Umbilical cord (tissue), 2 donors: ENCODE results near the gene TTC33. TPM values are rescaled to one million over a fixed set of nuclear protein-coding genes. Genes with fewer than 3 reads are reported as not detected.
"Not testable (repeated sequence)": the region's sequence is repeated elsewhere in the genome, so short reads cannot be mapped to it uniquely, and the experiment has no call there.

Source experiments
- DNase-seq: peaks from one replicate; pipeline ENCODE4 v3.0.0-alpha.2; 2015; ENCODE audit warnings: low spot score
- total RNA-seq: library from RNA; depleted of rRNA; stranded (reverse); fragments of >200 nt; gene quantifications from one replicate; pipeline ENCODE4 v1.2.3, GENCODE V29; 2014; ENCODE audit warnings: low replicate concordance; ENCODE audit not compliant: insufficient read depth

Gene TTC33
- total RNA-seq, 1 donor from 2014 or later: 31.5 TPM

DNA sequence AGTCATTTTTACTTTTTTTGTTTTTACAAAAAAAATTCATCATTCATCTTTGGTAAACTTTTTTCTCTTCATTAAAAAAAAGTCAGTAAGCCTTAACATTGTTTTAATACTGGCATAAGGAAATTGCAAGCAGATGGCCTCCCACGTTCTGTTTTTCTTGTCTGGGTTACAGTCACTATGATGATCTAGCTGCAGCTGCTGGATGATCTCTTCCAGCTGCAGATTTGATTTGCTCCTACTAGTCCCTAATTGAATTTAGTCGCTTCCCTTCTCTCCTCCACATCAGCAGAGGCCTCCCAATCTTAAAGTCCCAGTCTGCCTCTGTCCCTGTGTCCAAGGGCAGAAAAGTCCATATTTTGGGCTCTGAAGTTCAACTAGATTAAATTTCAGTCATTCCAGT lies 182.8 kb downstream of the TTC33 start:
- no peak for DNase-seq

DNA sequence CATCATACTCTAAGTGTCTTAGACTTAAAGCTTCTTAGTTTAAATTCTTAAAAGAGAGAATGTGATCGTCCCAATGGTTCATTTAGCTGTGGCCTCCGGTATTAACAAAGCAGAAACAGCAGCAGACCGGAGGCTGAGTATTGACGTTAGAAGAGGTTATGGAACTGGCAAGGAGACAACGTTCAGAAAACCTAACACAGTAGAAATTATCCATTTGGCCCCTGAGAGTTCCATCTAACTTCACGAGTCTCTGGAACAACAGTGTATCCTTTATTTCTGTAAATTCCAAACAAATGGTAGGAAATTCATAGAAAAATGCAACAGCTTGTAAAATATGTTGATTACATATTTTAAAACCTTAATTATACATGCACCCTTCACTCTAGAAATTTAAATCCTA lies 183.4 kb downstream of the TTC33 start:
- DNase-seq: no peak

- DNase-seq: no peak
Observed at GRCh38 chr5:40571729-40572128, 184.0 kb downstream of the TTC33 start.

DNA sequence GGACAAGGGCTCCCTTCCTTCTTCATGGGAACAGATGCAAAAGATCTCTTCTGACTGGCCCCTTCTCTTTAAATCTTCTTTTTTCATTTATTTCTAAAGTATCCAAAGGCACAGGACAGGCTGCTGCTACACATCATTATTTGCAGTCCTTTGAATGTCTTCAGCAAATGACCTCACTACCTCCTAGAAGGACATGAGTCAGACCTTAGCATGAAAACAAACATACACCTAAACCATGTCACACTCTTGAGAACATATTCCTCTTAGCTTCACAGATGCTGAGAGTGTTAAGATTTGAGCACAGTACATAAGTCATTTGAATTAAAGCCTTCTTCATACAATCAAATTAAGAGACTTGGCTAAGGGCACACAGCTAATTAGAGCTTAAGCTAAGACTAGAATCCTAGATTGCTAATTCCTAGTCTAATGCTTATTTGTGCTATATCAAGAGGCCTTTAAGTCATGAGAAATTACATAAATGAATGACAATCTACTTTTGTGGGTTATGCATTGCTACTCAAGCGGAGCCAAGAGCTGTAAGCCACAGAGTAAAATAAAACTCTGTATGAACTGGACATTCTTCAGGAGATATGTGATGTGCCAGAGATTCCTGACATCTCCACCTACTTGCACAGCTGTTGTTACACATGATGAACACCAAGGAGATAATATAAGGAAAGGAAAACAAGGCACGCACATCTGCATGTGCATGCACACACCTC lies 185.2 kb downstream of the TTC33 start:
- DNase-seq: no peak

GRCh38 chr5:40569546-40570270 lies 186.1 kb downstream of the TTC33 start:
- no peak for DNase-seq

DNA sequence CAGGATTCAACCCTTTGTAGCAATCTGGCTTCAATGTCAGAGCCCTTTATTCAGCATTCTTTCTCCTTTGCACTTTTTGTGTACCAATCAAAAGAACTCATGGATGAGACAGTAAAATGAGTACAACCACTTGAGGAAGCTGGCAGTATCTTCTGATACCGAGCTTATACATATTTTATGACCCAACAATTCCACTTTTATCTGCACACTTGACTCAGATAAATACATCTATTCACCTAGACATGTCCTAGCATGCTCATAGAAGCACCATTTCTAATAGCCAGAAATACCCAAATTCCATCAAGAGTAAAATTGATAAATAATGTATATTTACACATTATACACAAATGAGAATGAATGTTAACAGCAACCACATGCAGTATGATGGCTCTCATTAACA lies 187.2 kb downstream of the TTC33 start:
- DNase-seq: no peak

- not testable (repeated sequence) for DNase-seq
Observed at GRCh38 chr5:40563173-40563572, 192.6 kb downstream of the TTC33 start.

- no peak for DNase-seq
Observed at GRCh38 chr5:40560474-40561110, 195.2 kb downstream of the TTC33 start.

DNA sequence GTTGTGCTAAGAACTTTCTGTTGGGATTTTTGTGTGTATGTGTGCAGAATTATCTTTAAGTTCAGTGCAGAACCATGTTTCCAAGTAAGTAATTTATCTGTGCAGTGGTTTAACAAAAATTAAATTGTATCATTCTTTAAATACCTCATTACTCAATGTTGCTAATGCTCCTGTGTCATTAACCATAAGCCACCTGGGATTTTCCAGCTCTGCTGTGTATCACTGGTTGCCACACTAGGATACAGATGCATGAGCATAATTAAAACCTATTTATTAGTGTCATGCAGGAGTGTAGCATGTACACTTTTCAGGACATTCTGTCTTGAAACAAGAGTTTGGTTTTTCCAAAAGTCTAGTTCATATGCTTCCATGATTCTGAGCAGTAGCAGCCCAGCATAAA lies 196.5 kb downstream of the TTC33 start:
- DNase-seq: no peak

- DNase-seq: no peak
Observed at GRCh38 chr5:40557501-40557900, 198.3 kb downstream of the TTC33 start.

- no peak for DNase-seq
Observed at GRCh38 chr5:40556811-40557210, 198.9 kb downstream of the TTC33 start.

- DNase-seq: no peak
Observed at GRCh38 chr5:40555886-40556285, 199.9 kb downstream of the TTC33 start.

DNA sequence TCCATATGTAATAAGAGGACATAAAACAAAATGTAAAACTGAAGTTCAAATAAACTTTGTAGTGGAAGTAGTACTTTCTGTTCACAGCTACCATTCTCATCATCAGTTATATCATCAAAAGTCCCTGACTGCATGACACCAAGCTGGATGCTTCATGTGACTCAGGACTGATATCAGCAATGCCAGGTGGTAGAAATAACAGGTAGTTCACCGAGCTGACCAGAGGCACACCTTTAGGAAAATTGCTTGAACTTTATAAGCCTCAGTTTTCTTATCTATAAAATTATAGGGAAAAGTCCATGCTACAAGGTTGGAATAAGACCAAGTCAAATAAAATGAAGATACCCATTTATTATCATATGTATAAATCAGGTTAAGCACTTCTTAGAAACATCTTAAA lies 200.9 kb downstream of the TTC33 start:
- DNase-seq: no peak

GRCh38 chr5:40554054-40554453 lies 201.7 kb downstream of the TTC33 start:
- DNase-seq: no peak

GRCh38 chr5:40552981-40553380 lies 202.8 kb downstream of the TTC33 start:
- DNase-seq: no peak

- DNase-seq: peak; percentile 63
Observed at GRCh38 chr5:40551496-40552491, 204.0 kb downstream of the TTC33 start.

GRCh38 chr5:40550481-40550880 lies 205.3 kb downstream of the TTC33 start:
- no peak for DNase-seq

- no peak for DNase-seq
Observed at GRCh38 chr5:40549616-40550015, 206.1 kb downstream of the TTC33 start.

DNA sequence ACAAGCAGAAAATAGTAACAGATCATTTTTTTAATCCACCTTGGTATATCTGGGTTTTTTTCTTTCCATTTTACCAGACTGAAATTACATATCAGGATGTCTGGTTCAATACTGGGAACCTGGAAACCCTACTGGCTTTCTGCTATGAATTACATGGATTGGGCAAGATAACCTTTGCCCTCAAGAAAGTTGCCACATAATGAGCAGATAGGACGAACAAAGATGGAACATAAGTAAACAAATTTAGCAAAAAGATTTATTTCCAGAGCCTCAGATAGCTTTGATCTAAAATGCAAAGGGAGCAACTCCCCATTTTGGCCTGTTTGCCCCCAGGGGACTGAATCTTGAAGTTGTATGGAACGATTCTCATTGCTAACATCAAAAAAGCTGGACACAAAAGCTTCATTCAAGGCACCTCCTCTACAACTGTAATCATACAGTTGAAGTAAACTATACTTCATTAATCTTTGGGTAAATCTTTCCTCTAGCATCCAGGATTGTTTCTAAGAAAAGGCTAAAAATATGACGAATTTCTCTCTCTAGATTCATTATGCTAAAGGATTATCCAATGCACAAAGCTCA lies 207.7 kb downstream of the TTC33 start:
- DNase-seq: no peak

DNA sequence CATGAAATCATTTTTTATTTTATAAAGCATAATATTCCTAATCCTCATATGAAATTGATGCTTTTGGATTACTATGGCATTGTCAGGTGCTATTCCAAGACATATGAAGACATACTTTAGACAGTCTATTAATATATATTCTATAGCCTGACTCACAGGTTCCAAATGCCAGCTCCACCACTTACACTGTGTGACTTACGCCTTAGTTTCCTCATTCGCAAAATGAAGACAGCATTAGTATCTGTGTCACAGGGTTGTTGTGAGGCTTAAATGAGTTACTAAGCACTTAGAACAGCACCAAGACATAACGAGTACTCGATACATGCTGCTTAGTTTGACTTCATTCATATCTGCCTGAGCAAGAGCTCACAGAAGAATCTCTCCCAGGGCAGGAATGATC lies 208.2 kb downstream of the TTC33 start:
- DNase-seq: no peak

DNA sequence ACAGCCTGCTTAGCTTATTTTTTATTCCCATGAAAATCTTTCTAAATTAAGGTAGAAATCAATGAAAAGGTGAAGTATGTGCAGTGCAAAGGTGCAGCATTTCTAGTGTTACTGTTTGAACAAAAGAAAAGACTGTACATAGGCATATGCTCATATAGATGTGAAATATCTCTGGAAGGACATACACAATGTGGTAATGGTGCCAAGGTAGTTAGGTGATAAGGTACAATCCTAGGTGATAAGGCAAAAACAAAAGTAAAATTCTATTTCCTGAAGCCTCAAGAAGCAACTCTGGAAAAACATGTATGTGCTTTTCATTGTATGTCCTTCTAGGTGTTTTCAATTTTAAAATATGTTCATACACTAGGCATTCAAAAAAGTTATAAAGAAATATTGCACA lies 215.5 kb downstream of the TTC33 start:
- no peak for DNase-seq
